GM18867 (cell line): ENCODE data around the gene PSMA5.
"Not testable (repeated sequence)": the region's sequence is repeated elsewhere in the genome, so short reads cannot be mapped to it uniquely, and the experiment has no call there.

ENCODE experiments used
- ATAC-seq: cut with Tn5 transposase; IDR thresholded peaks from one replicate; pipeline ENCODE4 v1.9.1; 2021; ENCODE audit warnings: mild to moderate bottlenecking, moderate library complexity; ENCODE audit not compliant: unreplicated experiment

Gene PSMA5

GRCh38 chr1:109434484-109434883 is 8.2 kb upstream of the PSMA5 start:
- no peak for ATAC-seq

- ATAC-seq, result no peak
These were observed 7.1 kb upstream of the PSMA5 start for GRCh38 chr1:109433322-109433721.

GRCh38 chr1:109432336-109432735 is 6.1 kb upstream of the PSMA5 start:
- no peak for ATAC-seq

- ATAC-seq, result no peak
These were observed 871 bp upstream of the PSMA5 start for GRCh38 chr1:109427171-109427467.

- peak; percentile 25 for ATAC-seq
These were observed 612 bp downstream of the PSMA5 start for GRCh38 chr1:109425391-109426280.

- ATAC-seq, result no peak
These were observed 2.8 kb downstream of the PSMA5 start for GRCh38 chr1:109423498-109423897.

- no peak for ATAC-seq
These were observed 13.7 kb downstream of the PSMA5 start for GRCh38 chr1:109412551-109412950.

GRCh38 chr1:109404838-109405237 is 21.4 kb downstream of the PSMA5 start:
- ATAC-seq, result no peak

GRCh38 chr1:109402025-109402424 is 24.2 kb downstream of the PSMA5 start:
- no peak for ATAC-seq

GRCh38 chr1:109400035-109400655 is 26.1 kb downstream of the PSMA5 start:
- no peak for ATAC-seq

- ATAC-seq, result no peak
These were observed 26.8 kb downstream of the PSMA5 start for GRCh38 chr1:109399326-109399957.

- no peak for ATAC-seq
These were observed 27.7 kb downstream of the PSMA5 start for GRCh38 chr1:109398343-109399225.

GRCh38 chr1:109397581-109398342 is 28.5 kb downstream of the PSMA5 start, which contains the start of gene SORT1:
SORT1 (minus strand) TSS chr1:109397918; CDS start chr1:109397892, 26 bp downstream.
- ATAC-seq, result peak; percentile 87

- ATAC-seq, result no peak
These were observed 29.2 kb downstream of the PSMA5 start for GRCh38 chr1:109396871-109397580.

- ATAC-seq, result no peak
These were observed 29.8 kb downstream of the PSMA5 start for GRCh38 chr1:109396513-109396839.

GRCh38 chr1:109395602-109396512 is 30.4 kb downstream of the PSMA5 start:
- ATAC-seq, result no peak

GRCh38 chr1:109395282-109395599 is 31.0 kb downstream of the PSMA5 start:
- ATAC-seq, result not testable (repeated sequence)

GRCh38 chr1:109394591-109395281 is 31.5 kb downstream of the PSMA5 start:
- ATAC-seq, result no peak
